ENCODE measurements around the gene DSCAM.
A peak's percentile ranks its signal among the peaks of the same experiment; 100 is the strongest.
"Not testable (repeated sequence)": the region's sequence is repeated elsewhere in the genome, so short reads cannot be mapped to it uniquely, and the experiment has no call there.

The DSCAM gene

DNA sequence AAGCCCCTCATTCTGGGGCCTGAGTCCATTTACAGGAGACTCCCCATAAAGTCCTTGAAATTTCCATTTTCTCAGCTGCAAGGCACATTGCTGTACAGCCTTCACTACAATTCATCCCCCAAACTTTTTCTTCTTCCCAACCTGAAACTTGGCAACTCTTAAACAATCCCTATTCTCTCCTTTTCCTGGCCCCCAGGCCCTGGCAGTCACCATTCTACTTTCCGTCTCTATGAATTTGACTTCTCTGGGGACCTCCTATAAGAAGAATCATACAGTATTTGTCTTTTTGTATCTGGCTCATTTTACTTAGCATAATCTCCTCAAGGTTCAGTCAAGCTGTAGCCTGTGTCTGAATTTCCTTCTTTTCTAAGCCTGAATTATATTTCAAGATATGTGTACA is 646.8 kb downstream of the DSCAM start:
- DNase-seq: no peak

DNA sequence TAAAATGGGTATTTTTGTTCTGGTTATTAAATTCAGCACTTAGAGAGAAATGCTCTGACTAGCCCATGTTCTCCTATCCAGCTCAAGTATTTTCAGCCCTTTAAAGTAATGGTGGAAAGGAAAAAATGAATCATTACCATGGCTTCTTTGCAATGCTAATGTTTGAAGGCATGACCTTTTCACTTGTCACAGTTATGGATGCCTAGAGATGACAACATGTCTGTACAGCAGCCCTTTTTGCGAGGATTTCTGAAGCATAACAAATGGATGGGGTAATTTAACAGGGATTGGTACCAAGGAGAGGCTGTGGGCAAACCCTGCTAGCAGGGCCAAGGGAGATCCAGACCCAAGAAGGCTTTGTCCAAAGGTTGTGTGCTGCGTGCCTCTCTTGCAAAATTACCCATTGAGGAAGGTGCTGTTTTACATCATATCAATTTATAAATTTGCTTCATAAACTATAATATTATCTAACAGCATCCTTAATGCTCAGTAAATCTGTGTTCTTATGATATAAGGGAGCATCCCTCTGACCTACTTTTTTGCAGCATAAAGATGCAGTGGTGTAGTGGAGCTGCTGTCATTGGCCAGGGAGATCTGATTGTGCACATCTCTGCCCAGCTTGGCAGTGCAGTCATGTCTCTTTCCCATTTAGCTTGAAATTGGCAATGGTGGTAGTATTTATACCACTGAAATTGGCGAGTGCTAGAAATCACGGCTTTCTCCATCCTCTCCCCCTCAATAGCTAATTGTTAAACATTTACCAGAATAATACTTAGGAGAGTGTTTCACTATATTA is 652.6 kb downstream of the DSCAM start:
- no peak for DNase-seq

DNA sequence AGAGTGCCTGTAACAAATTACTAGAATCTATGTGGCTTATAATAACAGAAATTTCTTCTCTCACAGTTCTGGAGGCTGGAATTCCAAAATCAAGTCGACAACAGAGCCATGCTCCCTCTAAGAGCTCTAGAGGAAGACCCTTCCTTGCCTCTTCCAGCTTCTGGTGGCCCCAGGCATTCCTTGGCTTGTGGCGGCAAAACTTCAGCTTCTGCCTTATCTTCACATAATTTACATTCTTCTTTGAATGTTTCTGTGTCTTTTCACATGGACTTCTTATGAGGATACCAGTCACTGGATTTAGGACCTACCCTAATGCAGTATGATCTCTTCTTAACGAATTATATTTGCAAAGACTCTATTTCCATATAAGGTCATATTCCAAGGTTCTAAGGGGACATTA is 655.3 kb downstream of the DSCAM start:
- DNase-seq: no peak

DNA sequence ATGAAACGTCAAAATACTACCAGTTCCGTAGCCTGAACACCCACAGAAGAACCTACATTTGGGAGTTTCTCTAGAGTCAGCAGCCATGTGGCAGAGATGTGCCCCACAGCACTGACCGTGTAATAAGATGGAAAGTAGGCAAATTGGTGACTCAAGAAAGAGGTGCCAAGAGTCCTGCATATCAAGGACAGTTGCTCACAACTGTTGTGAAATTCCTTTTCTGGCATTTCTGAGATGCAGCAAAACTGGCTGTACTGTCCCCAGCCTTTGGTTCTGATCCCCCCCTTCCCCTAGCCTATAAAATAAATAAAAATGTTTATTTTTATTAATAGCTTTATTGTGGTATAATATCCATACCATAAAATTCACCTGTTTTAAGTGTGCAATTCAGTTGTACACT is 655.8 kb downstream of the DSCAM start:
- no peak for DNase-seq

DNA sequence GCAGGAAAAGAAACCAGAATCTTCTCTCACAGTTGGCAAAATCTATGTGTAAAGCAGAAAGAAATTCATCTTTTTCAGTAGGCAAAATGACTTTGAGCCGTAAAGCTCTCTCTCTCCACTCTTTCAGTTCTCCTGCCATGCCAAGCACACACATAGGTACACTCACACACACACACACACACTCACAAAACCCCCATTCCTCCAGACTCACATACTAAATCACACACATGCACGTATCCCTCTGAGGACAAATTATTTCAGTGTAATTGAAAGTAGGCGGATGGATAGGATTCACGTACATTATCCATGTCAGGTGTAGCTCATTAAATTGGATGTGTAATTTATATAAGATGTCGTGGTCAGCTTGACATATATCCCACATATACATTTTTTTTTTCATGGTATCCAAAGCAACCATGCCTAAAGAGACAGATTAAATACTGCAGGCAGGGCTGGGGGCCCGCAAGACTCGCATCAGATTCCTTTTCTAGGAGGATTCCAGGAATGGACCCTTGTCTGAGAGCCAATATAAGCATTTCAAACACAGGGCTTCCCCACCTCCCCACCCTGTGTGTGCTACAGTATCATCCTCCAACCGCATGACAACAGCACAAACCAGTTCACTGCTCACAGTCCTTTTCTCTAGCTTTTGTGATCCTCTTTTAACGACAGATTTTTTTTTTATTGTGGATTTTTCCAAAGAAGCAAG is 658.9 kb downstream of the DSCAM start:
- DNase-seq: no peak

DNA sequence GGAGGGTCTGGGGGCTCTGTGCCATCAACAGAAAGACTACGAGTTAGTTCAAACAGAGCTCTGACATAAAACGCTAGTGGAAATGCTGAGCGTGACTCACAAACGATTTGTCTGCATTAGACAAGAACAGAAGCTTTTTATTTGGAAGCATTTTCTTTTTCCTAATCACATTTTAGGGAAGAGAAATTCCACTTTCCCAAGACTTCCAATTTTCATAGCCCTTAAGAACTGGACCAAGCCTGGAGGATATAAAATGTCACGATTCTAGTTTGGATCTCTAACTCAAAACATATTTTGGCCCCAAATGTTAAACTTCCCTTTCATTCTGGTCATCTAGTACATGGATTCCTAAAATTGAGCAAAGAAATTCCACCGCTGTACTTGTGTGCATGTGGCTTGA is 659.7 kb downstream of the DSCAM start:
- no peak for DNase-seq

DNA sequence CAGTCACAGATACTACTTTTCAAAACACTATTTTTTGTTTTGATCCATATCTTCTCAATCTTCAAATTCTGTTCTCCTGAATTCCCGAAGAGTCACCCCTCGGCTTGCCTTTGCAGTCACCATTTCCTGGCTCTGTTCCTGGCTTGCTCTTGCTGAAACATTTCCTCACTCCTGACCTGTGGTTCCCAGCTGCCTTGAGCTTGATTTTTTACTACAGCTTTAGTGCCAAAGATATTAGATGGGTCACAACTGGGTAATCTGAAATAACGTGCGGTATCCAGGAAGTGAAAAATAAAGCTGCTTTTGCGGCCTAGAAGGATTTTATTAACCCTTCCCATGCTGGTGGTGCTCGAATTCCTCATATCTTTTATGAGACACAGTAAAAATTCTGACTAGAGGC is 660.9 kb downstream of the DSCAM start:
- DNase-seq: no peak

DNA sequence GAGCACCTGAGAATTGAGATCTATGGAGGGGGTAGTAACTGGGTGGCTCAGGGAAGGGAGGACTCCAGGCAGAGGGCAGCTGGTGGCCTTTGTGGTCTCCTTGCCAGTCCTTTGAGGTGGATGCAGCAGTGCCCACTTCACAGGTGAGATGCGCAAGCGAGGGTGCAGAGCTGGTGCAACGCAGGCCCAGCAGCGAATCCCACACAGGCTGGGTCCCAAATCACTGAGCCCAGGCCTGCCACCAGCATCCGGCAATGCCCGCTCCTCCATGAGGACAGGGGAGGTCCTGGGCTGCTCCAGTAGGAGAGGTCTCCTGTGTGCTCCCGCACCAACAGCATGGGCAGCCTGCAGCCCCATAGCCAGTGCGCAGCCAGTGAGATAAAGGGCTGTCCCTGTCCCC is 661.8 kb downstream of the DSCAM start:
- no peak for DNase-seq

DNA sequence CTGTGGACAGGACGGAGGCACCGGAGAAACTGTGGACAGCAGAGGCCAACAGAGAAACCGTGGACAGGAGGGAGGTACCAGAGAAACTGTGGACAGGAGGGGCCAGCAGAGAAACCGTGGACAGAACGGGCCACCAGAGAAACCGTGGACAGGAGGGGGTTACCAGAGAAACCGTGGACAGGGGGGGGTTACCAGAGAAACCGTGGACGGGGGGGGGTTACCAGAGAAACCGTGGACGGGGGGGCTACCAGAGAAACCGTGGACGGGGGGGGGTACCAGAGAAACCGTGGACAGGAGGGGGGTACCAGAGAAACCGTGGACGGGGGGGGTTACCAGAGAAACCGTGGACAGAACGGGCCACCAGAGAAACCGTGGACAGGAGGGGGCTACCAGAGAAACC is 664.5 kb downstream of the DSCAM start:
- not testable (repeated sequence) for DNase-seq

DNA sequence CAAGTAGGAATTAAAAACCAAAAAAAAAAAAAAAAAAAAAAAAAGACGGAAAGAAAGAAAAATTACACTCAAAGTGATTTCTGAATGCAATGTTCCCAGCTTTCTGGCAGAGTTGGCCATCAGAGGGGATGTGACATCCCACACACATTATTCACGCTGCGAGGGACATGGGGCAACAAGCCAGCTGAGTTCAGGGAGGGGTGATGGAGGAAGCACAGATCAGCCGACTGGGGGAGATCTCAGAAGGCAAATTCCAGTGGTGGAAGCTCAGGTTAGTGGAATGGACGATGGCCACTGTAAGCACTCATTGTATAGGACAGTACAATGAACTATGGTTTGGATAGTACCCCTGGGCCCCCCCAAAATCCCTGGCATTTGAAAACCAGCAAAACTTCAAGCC is 667.8 kb downstream of the DSCAM start:
- DNase-seq: no peak

DNA sequence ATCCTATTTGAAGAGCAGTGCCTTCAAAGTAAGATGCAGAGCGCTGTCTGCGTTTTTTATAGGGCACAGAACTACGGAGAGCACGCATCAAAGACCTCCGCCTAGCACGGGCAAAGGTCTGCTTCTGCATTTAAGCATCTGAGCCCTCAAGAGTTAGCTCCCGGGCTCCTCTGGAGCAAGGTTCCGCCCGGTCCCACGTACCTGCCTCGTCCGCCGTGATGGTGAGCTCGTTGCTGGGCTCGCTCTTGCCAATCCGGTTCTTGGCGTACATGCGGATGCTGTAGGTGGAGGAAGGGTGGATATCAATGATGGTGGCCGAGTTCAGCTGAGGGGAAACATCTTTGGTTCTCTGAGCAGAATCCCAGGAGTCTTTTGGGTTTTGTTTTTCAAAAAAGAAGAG is 668.2 kb downstream of the DSCAM start:
- DNase-seq: no peak

DNA sequence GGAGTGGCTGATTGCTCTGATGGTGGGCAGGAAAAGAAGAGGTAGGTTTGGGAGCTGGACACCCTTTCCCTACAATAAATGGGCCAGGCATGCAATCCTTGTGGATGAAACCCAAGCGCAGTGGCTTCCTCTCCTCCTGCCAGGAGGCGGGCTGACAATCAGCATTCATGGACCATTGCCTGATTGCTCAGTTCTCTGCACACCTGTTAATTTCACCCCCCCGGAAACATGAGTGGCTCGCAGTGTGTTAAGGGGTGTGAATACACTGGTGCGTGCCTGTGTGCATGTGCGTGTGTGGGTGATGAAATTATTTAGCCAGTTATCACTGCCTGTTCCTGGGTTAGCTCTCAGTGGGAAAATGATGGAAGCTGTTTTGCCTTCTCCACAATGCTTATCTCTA is 669.0 kb downstream of the DSCAM start:
- peak; percentile 75 for DNase-seq

DNA sequence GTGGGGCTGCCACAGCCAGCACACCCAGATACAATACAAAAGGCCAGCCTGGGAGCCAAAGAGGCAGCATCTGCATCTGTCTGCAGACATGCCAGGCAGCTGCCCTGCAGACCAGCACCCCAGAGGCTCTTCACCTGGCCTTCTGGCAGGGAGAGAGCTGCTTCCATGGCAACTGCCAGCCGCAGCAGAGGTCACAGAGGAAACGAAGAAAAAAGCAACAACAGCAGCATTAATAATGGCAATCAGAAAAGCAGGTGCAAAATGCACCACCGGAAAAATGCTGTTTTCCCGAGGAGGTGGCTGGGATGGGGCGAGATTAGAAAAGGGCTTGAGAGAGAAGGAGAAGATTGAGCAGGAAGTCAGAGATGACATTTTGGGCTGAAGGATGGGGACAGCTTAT is 670.2 kb downstream of the DSCAM start:
- DNase-seq: peak; percentile 100

DNA sequence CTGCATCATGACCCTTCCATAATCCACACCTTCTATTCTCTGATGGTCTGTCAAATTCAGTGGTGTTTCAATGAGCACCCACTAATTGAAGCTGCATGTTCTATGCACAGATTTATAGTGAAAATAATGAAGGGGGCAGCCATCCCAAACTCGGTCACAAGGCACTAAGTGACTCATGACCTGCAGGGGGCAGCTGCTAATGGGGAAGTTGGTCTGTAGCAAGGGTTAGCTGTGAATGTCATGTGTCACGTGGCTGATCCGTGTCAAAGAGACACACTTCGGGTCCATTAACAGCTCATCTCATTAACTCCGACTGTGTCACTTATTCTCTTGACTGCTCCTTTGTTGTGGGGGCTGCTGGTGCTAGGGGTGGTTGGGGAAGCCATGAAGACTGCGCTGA is 673.1 kb downstream of the DSCAM start:
- DNase-seq: no peak

DNA sequence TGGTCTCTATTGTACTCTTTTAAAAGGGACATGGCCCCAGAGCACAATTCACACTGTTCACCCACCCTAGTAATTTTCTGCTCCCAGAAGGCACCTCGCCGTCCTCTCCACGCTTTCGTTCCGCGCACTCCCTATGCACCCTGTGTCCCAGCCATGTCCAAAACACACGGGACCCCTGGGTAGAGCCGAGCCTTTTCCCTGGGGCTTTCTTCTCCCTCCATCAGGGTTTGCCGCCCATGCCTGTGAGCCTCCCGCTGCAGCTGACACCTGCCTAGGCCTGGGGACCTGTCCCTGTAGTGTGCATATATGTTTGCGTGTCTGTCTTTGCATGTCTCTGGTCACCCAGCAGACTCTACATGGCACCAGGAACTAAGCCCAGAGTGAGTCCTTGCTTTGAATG is 677.0 kb downstream of the DSCAM start:
- DNase-seq: no peak

DNA sequence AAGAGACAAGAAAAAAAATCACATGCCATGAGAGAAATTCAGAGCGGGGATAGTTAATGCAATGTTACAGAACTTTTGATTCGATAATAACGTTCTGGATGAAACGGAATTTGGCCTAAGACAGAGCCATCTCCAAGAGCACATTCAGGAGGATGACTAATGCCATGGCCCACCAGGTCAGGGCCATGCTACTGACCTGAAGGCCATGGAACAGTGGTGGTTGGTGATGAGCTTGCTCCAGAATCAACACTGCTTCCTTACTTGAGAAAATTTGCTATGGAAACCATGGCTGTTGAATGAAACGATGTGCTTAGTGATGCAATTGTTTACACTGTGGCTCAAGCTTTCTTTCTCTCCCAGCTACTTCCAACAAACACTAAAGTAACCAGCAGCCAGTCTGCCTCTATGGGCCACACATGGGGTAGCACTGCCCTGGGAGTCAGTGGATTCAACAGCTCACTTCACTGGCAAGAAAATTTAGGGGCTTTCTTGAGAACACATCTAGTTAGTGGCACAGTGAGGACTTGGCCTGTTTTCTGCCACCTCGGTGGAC is 680.6 kb downstream of the DSCAM start:
- DNase-seq: no peak

DNA sequence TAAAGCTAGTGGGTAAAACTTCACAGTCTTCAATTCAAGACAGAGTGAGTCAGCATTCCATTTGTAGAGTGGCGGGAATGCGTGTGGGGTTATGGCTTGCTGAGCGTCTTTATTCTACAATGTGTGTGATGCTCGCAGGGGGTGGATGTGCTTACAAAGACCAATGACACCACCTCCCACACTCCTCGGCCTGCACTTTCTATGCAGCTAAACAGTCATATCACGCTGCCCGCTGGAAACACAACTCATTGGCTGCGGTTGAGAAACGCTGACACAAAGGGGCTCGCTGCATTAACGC is 681.2 kb downstream of the DSCAM start:
- DNase-seq: no peak

DNA sequence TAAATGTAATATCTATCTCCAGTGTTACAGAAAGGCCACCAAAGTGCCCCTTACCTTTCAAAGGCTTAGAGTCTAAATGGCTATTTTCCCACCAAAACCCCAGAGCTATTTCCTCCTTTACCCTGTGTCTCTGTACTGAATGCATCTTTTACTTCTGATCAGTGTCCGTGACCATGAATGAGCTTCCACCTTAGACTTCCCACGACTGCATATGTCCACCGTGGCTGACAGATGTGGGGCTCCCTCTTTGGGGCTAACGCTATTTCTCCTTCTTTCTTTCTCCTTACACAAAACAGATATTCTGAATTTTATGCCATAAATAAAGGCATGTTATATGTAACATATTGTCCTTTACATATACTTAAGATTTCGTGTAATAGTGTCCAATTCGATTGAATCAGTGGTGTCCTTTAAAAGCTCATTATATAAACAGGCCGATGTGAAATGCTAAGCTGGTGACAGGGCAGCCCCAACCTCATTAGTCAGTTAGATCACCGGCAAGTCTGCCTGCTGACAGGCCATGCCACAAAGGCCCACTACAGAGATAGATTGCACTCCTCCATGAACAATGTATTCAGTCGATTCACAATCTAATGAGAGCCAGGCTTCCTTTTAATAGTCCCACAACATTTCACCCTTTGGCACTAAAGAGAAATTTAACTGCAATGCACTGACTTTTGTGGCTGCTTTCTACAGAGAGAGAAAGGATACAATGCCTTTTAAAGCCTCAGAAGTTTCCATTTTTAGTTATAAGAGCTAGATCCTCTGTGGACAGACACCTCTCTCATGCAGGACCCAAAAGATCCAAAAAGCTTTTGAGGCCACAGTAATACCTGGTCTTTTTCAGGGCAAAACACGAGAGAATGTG is 681.8 kb downstream of the DSCAM start:
- no peak for DNase-seq

DNA sequence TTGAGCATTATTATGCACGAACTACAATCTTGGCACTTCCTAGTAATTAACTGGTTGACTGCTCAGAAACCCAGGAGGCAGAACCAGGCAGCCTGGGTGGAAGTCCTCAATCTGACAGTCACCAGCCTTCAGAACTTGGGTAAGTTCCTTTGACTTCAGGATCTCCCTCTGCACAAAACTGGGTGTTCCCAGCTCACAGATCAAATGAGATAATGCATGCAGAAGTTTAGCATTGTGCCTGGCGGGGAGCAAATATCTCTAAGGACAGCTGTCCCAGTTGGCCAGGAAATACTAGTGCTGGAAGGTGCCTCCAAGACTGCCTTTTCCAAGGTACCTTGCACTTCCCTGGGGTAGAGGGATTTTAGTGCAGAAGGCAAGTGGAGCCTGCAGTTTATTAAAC is 684.9 kb downstream of the DSCAM start:
- no peak for DNase-seq

DNA sequence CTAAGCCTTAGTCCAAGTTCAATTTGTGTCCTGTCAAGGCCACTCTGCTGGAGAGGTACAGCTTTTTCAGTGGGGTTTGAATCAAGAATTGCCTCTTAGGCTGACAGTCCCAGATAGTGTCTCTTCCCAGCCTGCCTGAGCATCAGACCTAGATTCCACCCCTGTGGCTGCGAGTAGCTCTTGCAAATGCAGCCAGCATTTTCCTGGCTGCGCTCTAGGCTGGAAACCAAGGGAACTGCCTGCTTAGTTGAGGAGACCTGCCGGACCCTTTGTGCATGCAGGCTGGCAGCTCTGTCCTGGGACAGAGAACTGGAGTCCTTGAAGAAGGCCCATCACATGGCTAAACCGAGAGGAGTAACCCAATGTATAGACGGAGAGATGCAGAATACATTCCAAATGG is 686.0 kb downstream of the DSCAM start:
- DNase-seq: no peak

DNA sequence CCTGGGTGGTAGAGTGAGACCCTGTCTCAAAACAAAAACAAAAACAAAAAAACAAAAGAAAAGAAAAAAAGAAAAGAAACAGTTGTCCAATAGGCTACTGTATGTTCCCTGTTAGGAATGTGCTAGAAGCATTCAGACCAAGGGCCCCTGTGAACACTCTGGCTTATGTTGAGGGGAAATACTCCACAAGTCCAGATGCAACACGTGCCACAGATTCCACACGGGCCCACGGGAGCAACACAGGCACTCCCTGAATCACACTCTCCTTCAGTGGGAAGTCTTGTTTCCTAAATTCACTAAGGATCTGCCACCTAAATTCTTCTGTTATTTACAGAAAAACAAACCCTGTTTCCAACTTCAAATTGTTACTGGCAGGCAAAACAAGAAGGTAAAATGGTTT is 688.6 kb downstream of the DSCAM start:
- DNase-seq: no peak

DNA sequence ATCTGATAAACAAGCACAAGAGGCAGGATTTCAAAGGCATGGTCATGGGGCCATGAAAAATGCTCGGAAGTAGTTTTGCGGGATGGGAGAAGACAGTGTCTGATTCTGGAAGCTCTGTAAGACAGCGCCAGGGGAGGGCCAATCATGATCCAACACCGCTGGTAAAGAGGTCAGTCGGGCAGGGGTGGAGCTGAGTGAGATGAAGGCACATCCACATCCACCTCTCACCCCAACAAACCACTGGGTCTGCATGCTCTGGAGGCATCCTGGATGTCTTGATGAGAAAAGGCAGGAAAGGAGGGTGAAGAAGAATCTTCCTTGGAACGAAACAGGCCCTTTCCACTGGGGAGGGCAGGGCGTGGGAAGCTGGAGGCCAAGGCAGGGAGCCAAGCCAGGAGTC is 691.4 kb downstream of the DSCAM start:
- DNase-seq: no peak

DNA sequence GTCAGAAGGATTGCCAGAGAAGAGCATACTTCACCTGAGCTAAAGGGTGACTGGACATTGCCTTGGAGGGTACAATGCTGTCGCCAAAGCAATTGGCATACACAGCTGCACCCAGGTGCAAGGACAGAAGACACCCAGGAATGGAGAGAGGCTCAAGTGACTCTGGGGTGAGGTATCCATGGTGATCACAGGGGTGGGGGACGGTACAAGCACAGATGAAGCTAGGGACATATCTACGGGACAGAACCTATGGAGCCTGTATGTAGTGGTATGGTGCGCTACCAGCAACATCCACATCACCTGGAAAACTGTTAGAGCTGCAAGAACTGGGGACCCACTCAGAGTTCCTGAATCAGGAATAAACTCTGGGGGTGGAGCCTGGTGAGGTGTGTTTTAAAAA is 693.6 kb downstream of the DSCAM start:
- no peak for DNase-seq

DNA sequence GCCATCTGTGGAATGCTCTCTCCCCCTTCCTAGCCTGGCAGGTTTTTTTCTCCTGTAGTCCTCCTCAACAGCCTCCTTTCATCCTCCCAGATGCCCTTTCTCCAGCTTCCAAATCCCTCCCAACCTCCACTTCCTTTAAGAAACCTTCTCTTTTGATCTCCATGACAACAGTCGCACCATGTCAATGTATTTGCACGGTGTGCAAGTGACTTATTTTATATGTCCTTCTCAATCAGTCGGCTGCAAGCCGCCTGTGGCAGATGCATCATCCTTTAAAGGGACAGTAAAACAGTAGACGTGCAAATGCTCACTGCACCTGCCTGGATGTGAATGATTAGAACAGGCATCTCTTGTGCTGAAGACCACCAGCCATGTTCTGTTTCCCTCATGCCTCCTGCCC is 694.5 kb downstream of the DSCAM start:
- DNase-seq: peak; percentile 21
